ENCODE measurements around the gene SCAF1. TPM values are rescaled to one million over a fixed set of nuclear protein-coding genes. Genes with fewer than 3 reads are reported as not detected.

SCAF1 gene
- total and polyA plus RNA-seq, 9 of the 15 experiments (the other 6 are each of a cell fraction or from before 2014, with no cell fraction given): 0.20 to 79.0 (median 4.9) TPM

DNA sequence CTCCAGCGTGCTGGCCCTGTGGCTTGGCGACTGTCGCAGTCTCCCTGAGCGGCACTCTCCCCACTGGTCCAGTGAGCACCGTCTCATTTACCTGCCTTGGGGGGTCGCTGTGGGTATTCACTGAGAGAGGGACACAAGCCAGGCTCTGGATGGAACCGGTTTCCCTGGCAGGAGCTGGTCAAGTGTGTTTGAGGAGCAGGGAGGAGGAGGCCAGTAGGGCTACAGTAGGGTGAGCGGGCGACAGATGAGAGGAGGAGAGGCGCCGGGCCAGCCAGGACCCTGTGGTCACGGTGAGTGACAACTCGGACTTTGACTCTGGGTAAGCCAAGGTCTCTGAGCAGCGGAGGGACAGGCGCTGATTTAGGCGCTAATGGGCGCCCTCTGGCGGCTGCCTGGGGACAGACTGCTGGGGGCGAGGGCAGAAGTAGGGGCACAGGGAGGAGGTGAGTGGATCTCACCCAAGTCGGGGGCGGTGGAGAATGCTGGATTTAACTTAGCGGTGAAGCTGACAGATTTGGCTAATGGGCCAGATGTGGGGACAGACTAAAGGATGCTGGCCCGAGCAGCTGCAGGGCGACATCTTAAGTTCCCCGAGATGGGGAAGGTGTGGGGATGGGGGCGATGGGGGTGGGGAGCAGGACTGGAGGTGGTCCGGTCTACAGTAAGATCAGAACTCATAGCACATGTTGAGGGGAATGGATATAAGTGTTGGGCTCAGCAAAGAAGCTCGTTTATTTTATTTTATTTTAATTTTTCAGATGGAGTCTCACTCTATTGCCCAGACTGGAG, 30.3 kb downstream of the SCAF1 start (continued):
- TF ChIP-seq, protein P1, sequence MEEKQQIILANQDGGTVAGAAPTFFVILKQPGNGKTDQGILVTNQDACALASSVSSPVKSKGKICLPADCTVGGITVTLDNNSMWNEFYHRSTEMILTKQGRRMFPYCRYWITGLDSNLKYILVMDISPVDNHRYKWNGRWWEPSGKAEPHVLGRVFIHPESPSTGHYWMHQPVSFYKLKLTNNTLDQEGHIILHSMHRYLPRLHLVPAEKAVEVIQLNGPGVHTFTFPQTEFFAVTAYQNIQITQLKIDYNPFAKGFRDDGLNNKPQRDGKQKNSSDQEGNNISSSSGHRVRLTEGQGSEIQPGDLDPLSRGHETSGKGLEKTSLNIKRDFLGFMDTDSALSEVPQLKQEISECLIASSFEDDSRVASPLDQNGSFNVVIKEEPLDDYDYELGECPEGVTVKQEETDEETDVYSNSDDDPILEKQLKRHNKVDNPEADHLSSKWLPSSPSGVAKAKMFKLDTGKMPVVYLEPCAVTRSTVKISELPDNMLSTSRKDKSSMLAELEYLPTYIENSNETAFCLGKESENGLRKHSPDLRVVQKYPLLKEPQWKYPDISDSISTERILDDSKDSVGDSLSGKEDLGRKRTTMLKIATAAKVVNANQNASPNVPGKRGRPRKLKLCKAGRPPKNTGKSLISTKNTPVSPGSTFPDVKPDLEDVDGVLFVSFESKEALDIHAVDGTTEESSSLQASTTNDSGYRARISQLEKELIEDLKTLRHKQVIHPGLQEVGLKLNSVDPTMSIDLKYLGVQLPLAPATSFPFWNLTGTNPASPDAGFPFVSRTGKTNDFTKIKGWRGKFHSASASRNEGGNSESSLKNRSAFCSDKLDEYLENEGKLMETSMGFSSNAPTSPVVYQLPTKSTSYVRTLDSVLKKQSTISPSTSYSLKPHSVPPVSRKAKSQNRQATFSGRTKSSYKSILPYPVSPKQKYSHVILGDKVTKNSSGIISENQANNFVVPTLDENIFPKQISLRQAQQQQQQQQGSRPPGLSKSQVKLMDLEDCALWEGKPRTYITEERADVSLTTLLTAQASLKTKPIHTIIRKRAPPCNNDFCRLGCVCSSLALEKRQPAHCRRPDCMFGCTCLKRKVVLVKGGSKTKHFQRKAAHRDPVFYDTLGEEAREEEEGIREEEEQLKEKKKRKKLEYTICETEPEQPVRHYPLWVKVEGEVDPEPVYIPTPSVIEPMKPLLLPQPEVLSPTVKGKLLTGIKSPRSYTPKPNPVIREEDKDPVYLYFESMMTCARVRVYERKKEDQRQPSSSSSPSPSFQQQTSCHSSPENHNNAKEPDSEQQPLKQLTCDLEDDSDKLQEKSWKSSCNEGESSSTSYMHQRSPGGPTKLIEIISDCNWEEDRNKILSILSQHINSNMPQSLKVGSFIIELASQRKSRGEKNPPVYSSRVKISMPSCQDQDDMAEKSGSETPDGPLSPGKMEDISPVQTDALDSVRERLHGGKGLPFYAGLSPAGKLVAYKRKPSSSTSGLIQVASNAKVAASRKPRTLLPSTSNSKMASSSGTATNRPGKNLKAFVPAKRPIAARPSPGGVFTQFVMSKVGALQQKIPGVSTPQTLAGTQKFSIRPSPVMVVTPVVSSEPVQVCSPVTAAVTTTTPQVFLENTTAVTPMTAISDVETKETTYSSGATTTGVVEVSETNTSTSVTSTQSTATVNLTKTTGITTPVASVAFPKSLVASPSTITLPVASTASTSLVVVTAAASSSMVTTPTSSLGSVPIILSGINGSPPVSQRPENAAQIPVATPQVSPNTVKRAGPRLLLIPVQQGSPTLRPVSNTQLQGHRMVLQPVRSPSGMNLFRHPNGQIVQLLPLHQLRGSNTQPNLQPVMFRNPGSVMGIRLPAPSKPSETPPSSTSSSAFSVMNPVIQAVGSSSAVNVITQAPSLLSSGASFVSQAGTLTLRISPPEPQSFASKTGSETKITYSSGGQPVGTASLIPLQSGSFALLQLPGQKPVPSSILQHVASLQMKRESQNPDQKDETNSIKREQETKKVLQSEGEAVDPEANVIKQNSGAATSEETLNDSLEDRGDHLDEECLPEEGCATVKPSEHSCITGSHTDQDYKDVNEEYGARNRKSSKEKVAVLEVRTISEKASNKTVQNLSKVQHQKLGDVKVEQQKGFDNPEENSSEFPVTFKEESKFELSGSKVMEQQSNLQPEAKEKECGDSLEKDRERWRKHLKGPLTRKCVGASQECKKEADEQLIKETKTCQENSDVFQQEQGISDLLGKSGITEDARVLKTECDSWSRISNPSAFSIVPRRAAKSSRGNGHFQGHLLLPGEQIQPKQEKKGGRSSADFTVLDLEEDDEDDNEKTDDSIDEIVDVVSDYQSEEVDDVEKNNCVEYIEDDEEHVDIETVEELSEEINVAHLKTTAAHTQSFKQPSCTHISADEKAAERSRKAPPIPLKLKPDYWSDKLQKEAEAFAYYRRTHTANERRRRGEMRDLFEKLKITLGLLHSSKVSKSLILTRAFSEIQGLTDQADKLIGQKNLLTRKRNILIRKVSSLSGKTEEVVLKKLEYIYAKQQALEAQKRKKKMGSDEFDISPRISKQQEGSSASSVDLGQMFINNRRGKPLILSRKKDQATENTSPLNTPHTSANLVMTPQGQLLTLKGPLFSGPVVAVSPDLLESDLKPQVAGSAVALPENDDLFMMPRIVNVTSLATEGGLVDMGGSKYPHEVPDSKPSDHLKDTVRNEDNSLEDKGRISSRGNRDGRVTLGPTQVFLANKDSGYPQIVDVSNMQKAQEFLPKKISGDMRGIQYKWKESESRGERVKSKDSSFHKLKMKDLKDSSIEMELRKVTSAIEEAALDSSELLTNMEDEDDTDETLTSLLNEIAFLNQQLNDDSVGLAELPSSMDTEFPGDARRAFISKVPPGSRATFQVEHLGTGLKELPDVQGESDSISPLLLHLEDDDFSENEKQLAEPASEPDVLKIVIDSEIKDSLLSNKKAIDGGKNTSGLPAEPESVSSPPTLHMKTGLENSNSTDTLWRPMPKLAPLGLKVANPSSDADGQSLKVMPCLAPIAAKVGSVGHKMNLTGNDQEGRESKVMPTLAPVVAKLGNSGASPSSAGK (IDR thresholded peaks at IDR 0.05): no peak
- TF ChIP-seq SAFB2 (IDR thresholded peaks at IDR 0.05; ENCODE audit: borderline replicate concordance, low read depth, low read length, severe bottlenecking): no peak
- TF ChIP-seq, protein P2, sequence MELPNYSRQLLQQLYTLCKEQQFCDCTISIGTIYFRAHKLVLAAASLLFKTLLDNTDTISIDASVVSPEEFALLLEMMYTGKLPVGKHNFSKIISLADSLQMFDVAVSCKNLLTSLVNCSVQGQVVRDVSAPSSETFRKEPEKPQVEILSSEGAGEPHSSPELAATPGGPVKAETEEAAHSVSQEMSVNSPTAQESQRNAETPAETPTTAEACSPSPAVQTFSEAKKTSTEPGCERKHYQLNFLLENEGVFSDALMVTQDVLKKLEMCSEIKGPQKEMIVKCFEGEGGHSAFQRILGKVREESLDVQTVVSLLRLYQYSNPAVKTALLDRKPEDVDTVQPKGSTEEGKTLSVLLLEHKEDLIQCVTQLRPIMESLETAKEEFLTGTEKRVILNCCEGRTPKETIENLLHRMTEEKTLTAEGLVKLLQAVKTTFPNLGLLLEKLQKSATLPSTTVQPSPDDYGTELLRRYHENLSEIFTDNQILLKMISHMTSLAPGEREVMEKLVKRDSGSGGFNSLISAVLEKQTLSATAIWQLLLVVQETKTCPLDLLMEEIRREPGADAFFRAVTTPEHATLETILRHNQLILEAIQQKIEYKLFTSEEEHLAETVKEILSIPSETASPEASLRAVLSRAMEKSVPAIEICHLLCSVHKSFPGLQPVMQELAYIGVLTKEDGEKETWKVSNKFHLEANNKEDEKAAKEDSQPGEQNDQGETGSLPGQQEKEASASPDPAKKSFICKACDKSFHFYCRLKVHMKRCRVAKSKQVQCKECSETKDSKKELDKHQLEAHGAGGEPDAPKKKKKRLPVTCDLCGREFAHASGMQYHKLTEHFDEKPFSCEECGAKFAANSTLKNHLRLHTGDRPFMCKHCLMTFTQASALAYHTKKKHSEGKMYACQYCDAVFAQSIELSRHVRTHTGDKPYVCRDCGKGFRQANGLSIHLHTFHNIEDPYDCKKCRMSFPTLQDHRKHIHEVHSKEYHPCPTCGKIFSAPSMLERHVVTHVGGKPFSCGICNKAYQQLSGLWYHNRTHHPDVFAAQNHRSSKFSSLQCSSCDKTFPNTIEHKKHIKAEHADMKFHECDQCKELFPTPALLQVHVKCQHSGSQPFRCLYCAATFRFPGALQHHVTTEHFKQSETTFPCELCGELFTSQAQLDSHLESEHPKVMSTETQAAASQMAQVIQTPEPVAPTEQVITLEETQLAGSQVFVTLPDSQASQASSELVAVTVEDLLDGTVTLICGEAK (IDR thresholded peaks at IDR 0.05): no peak
- TF ChIP-seq, protein P2 (CRISPR knock-in tag; IDR thresholded peaks at IDR 0.05): no peak
- peak; percentile 6; the same call in 1 of the 2 replicates for TF ChIP-seq TCF3 (CRISPR knock-in tag; IDR thresholded peaks at IDR 0.05)
- TF ChIP-seq ZNF75A (CRISPR knock-in tag; IDR thresholded peaks at IDR 0.05): no peak

All from K562 (cell line).